GM23338 (cell line): ENCODE results near the gene MTHFSD. TPM values are rescaled to one million over a fixed set of nuclear protein-coding genes. Genes with fewer than 3 reads are reported as not detected.

Source experiments
- EZH2 ChIP-seq: fragments of 200-600 bp; sonication (generic); IDR thresholded peaks from one replicate; pipeline ENCODE4 v1.8.0; 2017; ENCODE audit warnings: antibody characterized with exemption, mild to moderate bottlenecking, low read depth; ENCODE audit not compliant: unreplicated experiment
- EZH2phosphoT487 ChIP-seq: fragments of 200-600 bp; sonication (generic); IDR thresholded peaks from one replicate; pipeline ENCODE4 v1.8.1; 2018; ENCODE audit warnings: antibody characterized with exemption; ENCODE audit not compliant: unreplicated experiment
- NANOG ChIP-seq: IDR thresholded peaks from 2 replicates; pipeline ENCODE4 v1.6.1; 2016; ENCODE audit warnings: antibody characterized with exemption, borderline replicate concordance
- POLR2AphosphoS5 ChIP-seq: IDR thresholded peaks from 2 replicates; pipeline ENCODE4 v1.6.1; 2016; ENCODE audit warnings: antibody characterized with exemption, low read depth
- polyA plus RNA-seq: library from polyadenylated mRNA; unstranded; fragments of >200 nt; fragmentation: Nextera tagmentation; extraction: Ambion mirVana; gene quantifications from 2 replicates; pipeline ENCODE4 v1.2.1, GENCODE V29; 2016
- total RNA-seq: library from RNA; depleted of rRNA; stranded (reverse); fragments of >200 nt; shearing (Covaris generic); gene quantifications from 2 replicates; pipeline ENCODE4 v1.2.3, GENCODE V29; 2014
- TF ChIP-seq, protein P1 (sequence below): fragments of 250-450 bp; sonication (Bioruptor Pico); IDR thresholded peaks from 2 replicates; pipeline ENCODE4 v1.5.0; 2020; ENCODE audit warnings: mild to moderate bottlenecking, moderate library complexity
- TF ChIP-seq, protein P2 (sequence below): IDR thresholded peaks from one replicate; pipeline ENCODE4 v1.6.1; 2018; ENCODE audit warnings: antibody characterized with exemption; ENCODE audit not compliant: unreplicated experiment

The MTHFSD gene
- total and polyA plus RNA-seq, 2 experiments from 2014 or later = 7.2 to 8.1 TPM

DNA sequence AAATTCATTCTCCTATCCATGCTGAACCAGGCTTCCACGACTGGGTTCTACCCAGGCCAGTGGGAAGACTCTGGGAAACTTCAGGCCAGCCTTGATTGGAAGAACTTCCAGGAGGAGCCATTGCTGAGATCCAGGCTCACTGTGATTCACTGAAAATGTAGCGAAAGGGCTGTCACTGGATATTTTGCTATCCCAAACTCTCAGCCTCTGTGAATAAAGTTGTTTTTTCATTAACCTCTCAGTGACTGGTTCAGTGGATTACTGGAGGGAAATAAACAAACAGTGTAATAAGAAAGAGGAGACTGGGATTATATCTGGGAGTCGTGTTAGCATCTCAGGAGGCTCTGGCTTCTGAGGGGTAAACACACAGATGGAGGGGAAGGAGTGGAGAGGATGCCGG is 26.4 kb upstream of the MTHFSD start (continued):
- TF ChIP-seq, protein P1, sequence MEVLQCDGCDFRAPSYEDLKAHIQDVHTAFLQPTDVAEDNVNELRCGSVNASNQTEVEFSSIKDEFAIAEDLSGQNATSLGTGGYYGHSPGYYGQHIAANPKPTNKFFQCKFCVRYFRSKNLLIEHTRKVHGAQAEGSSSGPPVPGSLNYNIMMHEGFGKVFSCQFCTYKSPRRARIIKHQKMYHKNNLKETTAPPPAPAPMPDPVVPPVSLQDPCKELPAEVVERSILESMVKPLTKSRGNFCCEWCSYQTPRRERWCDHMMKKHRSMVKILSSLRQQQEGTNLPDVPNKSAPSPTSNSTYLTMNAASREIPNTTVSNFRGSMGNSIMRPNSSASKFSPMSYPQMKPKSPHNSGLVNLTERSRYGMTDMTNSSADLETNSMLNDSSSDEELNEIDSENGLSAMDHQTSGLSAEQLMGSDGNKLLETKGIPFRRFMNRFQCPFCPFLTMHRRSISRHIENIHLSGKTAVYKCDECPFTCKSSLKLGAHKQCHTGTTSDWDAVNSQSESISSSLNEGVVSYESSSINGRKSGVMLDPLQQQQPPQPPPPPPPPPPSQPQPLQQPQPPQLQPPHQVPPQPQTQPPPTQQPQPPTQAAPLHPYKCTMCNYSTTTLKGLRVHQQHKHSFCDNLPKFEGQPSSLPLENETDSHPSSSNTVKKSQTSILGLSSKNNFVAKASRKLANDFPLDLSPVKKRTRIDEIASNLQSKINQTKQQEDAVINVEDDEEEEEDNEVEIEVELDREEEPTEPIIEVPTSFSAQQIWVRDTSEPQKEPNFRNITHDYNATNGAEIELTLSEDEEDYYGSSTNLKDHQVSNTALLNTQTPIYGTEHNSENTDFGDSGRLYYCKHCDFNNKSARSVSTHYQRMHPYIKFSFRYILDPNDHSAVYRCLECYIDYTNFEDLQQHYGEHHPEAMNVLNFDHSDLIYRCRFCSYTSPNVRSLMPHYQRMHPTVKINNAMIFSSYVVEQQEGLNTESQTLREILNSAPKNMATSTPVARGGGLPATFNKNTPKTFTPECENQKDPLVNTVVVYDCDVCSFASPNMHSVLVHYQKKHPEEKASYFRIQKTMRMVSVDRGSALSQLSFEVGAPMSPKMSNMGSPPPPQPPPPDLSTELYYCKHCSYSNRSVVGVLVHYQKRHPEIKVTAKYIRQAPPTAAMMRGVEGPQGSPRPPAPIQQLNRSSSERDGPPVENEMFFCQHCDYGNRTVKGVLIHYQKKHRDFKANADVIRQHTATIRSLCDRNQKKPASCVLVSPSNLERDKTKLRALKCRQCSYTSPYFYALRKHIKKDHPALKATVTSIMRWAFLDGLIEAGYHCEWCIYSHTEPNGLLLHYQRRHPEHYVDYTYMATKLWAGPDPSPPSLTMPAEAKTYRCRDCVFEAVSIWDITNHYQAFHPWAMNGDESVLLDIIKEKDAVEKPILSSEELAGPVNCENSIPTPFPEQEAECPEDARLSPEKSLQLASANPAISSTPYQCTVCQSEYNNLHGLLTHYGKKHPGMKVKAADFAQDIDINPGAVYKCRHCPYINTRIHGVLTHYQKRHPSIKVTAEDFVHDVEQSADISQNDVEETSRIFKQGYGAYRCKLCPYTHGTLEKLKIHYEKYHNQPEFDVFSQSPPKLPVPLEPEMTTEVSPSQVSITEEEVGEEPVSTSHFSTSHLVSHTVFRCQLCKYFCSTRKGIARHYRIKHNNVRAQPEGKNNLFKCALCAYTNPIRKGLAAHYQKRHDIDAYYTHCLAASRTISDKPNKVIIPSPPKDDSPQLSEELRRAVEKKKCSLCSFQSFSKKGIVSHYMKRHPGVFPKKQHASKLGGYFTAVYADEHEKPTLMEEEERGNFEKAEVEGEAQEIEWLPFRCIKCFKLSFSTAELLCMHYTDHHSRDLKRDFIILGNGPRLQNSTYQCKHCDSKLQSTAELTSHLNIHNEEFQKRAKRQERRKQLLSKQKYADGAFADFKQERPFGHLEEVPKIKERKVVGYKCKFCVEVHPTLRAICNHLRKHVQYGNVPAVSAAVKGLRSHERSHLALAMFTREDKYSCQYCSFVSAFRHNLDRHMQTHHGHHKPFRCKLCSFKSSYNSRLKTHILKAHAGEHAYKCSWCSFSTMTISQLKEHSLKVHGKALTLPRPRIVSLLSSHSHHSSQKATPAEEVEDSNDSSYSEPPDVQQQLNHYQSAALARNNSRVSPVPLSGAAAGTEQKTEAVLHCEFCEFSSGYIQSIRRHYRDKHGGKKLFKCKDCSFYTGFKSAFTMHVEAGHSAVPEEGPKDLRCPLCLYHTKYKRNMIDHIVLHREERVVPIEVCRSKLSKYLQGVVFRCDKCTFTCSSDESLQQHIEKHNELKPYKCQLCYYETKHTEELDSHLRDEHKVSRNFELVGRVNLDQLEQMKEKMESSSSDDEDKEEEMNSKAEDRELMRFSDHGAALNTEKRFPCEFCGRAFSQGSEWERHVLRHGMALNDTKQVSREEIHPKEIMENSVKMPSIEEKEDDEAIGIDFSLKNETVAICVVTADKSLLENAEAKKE (CRISPR knock-in tag) = no peak
- TF ChIP-seq, protein P2, sequence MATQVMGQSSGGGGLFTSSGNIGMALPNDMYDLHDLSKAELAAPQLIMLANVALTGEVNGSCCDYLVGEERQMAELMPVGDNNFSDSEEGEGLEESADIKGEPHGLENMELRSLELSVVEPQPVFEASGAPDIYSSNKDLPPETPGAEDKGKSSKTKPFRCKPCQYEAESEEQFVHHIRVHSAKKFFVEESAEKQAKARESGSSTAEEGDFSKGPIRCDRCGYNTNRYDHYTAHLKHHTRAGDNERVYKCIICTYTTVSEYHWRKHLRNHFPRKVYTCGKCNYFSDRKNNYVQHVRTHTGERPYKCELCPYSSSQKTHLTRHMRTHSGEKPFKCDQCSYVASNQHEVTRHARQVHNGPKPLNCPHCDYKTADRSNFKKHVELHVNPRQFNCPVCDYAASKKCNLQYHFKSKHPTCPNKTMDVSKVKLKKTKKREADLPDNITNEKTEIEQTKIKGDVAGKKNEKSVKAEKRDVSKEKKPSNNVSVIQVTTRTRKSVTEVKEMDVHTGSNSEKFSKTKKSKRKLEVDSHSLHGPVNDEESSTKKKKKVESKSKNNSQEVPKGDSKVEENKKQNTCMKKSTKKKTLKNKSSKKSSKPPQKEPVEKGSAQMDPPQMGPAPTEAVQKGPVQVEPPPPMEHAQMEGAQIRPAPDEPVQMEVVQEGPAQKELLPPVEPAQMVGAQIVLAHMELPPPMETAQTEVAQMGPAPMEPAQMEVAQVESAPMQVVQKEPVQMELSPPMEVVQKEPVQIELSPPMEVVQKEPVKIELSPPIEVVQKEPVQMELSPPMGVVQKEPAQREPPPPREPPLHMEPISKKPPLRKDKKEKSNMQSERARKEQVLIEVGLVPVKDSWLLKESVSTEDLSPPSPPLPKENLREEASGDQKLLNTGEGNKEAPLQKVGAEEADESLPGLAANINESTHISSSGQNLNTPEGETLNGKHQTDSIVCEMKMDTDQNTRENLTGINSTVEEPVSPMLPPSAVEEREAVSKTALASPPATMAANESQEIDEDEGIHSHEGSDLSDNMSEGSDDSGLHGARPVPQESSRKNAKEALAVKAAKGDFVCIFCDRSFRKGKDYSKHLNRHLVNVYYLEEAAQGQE = no peak
- TF ChIP-seq NANOG (no peak), EZH2phosphoT487 (no peak), POLR2AphosphoS5 (no peak), EZH2 (no peak)
